Loucy (cell line): ENCODE measurements around the gene FAM25A.
"Not testable (repeated sequence)": the region's sequence is repeated elsewhere in the genome, so short reads cannot be mapped to it uniquely, and the experiment has no call there.

Experiments
- EZH2phosphoT487 ChIP-seq: fragments of 200-600 bp; IDR thresholded peaks from 2 replicates; pipeline ENCODE4 v1.6.1; 2018; ENCODE audit warnings: antibody characterized with exemption, mild to moderate bottlenecking, moderate library complexity, borderline replicate concordance
- TF ChIP-seq, protein P1 (sequence below): fragments of 200-600 bp; sonication (generic); conservative IDR thresholded peaks from 2 replicates; pipeline ENCODE4 v1.5.1; 2014; ENCODE audit warnings: mild to moderate bottlenecking, antibody characterized with exemption, low read length

DNA sequence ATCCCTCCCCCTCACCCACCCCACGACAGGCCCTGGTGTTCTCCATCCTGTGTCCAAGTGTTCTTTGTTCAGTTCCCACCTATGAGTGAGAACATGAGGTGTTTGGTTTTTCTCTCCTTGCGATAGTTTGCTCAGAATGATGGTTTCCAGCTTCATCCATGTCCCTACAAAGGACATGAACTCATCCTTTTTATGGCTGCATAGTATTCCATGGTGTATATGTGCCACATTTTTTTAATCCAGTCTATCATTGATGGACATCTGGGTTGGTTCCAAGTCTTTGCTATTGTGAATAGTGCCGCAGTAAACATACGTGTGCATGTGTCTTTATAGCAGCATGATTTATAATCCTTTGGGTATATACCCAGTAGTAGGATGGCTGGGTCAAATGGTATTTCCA, 35.6 kb upstream of the FAM25A start:
- not testable (repeated sequence) for TF ChIP-seq EZH2phosphoT487
- TF ChIP-seq, protein P1, sequence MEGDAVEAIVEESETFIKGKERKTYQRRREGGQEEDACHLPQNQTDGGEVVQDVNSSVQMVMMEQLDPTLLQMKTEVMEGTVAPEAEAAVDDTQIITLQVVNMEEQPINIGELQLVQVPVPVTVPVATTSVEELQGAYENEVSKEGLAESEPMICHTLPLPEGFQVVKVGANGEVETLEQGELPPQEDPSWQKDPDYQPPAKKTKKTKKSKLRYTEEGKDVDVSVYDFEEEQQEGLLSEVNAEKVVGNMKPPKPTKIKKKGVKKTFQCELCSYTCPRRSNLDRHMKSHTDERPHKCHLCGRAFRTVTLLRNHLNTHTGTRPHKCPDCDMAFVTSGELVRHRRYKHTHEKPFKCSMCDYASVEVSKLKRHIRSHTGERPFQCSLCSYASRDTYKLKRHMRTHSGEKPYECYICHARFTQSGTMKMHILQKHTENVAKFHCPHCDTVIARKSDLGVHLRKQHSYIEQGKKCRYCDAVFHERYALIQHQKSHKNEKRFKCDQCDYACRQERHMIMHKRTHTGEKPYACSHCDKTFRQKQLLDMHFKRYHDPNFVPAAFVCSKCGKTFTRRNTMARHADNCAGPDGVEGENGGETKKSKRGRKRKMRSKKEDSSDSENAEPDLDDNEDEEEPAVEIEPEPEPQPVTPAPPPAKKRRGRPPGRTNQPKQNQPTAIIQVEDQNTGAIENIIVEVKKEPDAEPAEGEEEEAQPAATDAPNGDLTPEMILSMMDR = not testable (repeated sequence)
